Cardiac muscle cell (in vitro differentiated cells and primary cell): ENCODE measurements around the gene GJC2. TPM values are rescaled to one million over a fixed set of nuclear protein-coding genes. Genes with fewer than 3 reads are reported as not detected.

Experiments
- DNase-seq, 2 donors: peaks; one replicate each; pipeline versions ENCODE4 v3.0.0 to v3.0.0-alpha.2; 2010 to 2017; ENCODE audit warnings: low read depth in 1 of 2, low spot score in 1 of 2
- H3K27ac ChIP-seq: fragments of 200-600 bp; sonication (generic); 2 replicates; pipeline ENCODE4 v1.5.1; 2016
- H3K27me3 ChIP-seq: fragments of 200-600 bp; sonication (generic); 2 replicates; pipeline ENCODE4 v1.6.0; 2016; ENCODE audit warnings: control low read depth
- H3K36me3 ChIP-seq: fragments of 200-600 bp; sonication (generic); 2 replicates; pipeline ENCODE4 v1.5.1; 2016; ENCODE audit warnings: control low read depth
- H3K4me1 ChIP-seq: fragments of 200-600 bp; sonication (generic); 2 replicates; pipeline ENCODE4 v1.8.1; 2017; ENCODE audit warnings: low read depth, mild to moderate bottlenecking, mixed run types
- H3K4me3 ChIP-seq: fragments of 200-600 bp; sonication (generic); 2 replicates; pipeline ENCODE4 v1.5.1; 2016; ENCODE audit warnings: mild to moderate bottlenecking
- H3K9me3 ChIP-seq: fragments of 200-600 bp; sonication (generic); 2 replicates; pipeline ENCODE4 v1.5.1; 2017; ENCODE audit warnings: low read depth, mild to moderate bottlenecking, control low read depth
- CTCF ChIP-seq: IDR thresholded peaks from 2 replicates; pipeline ENCODE4 v1.5.1; 2012; ENCODE audit warnings: low read depth, mild to moderate bottlenecking, low read length
- polyA plus RNA-seq: library from polyadenylated mRNA; unstranded; fragments of >200 nt; fragmentation: Nextera tagmentation; extraction: Ambion mirVana; gene quantifications from 2 replicates; pipeline ENCODE4 v1.2.1, GENCODE V29; 2016
- total RNA-seq: library from RNA; depleted of rRNA; stranded (reverse); fragments of >200 nt; gene quantifications from 2 replicates; pipeline ENCODE4 v1.2.3, GENCODE V29; 2016

The GJC2 gene
- total and polyA plus RNA-seq, 2 experiments from 2014 or later: 0.13 to 0.51 TPM

- Histone ChIP-seq H3K27me3 (no peaks in the 10 kb centered on the region), H3K9me3 (no peaks in the 10 kb centered on the region), H3K4me1 (peaks cover 6% of the 10 kb centered on the region), H3K4me3 (no peak overlapping the region), H3K36me3 (no peaks in the 10 kb centered on the region), H3K27ac (no peak overlapping the region)
- no peak for DNase-seq
- no peak for TF ChIP-seq CTCF
Measured at GRCh38 chr1:228125185-228125584, 24.5 kb upstream of the GJC2 start.

GRCh38 chr1:228131766-228132165, 18.0 kb upstream of the GJC2 start:
- TF ChIP-seq CTCF: no peak
- no peak overlapping the region for H3K4me3 ChIP-seq
- no peak overlapping the region for H3K27ac ChIP-seq
- peaks cover 41% of the 10 kb centered on the region for H3K27me3 ChIP-seq
- H3K9me3 ChIP-seq: no peaks in the 10 kb centered on the region
- H3K4me1 ChIP-seq: no peaks in the 10 kb centered on the region
- no peaks in the 10 kb centered on the region for H3K36me3 ChIP-seq
- no peak for DNase-seq

GRCh38 chr1:228134591-228134990, 15.1 kb upstream of the GJC2 start:
- no peak for TF ChIP-seq CTCF
- peaks cover 57% of the 10 kb centered on the region for H3K27me3 ChIP-seq

GRCh38 chr1:228136901-228137300, 12.8 kb upstream of the GJC2 start:
- Histone ChIP-seq H3K36me3 (no peaks in the 10 kb centered on the region), H3K27me3 (peaks cover 57% of the 10 kb centered on the region), H3K9me3 (no peaks in the 10 kb centered on the region), H3K4me1 (peaks cover 10% of the 10 kb centered on the region), H3K27ac (no peak overlapping the region), H3K4me3 (no peak overlapping the region)
- no peak for DNase-seq
- no peak for TF ChIP-seq CTCF

More at GRCh38 chr1:228134591-228134990, 15.1 kb upstream of the GJC2 start:
- H3K36me3 ChIP-seq: no peaks in the 10 kb centered on the region
- no peak overlapping the region for H3K27ac ChIP-seq
- no peak for DNase-seq
- no peak overlapping the region for H3K4me3 ChIP-seq
- no peaks in the 10 kb centered on the region for H3K4me1 ChIP-seq
- H3K9me3 ChIP-seq: no peaks in the 10 kb centered on the region

- no peaks in the 10 kb centered on the region for H3K36me3 ChIP-seq
- peak overlapping the region; percentile 49 for H3K4me3 ChIP-seq
- TF ChIP-seq CTCF: peak; percentile 5
- peak overlapping the region; percentile 55 for H3K27ac ChIP-seq
- DNase-seq: no peak
- H3K9me3 ChIP-seq: no peaks in the 10 kb centered on the region
- peaks cover 39% of the 10 kb centered on the region for H3K27me3 ChIP-seq
- H3K4me1 ChIP-seq: peaks cover 10% of the 10 kb centered on the region
Measured at GRCh38 chr1:228139406-228139930, 10.3 kb upstream of the GJC2 start.
